EH (cell line): ENCODE data around the gene ESYT2.
"Not testable (repeated sequence)": the region's sequence is repeated elsewhere in the genome, so short reads cannot be mapped to it uniquely, and the experiment has no call there.

ENCODE experiments used
- DNase-seq: peaks from one replicate; pipeline ENCODE4 v3.0.0-alpha.2; 2015; ENCODE audit warnings: low read depth

Gene ESYT2

GRCh38 chr7:158856883-158857668, 27.8 kb upstream of the ESYT2 start:
- no peak for DNase-seq

GRCh38 chr7:158854681-158855081, 25.4 kb upstream of the ESYT2 start:
- no peak for DNase-seq

- peak; percentile 20 for DNase-seq
Measured at GRCh38 chr7:158850545-158851102, 21.3 kb upstream of the ESYT2 start.

GRCh38 chr7:158849768-158850544, 20.6 kb upstream of the ESYT2 start:
- no peak for DNase-seq

GRCh38 chr7:158849442-158849767, 20.1 kb upstream of the ESYT2 start:
- no peak for DNase-seq

- peak; percentile 25 for DNase-seq
Measured at GRCh38 chr7:158847451-158847866, 18.1 kb upstream of the ESYT2 start.

GRCh38 chr7:158846304-158846703, 17.0 kb upstream of the ESYT2 start:
- DNase-seq, result no peak

GRCh38 chr7:158843771-158844170, 14.5 kb upstream of the ESYT2 start:
- DNase-seq, result no peak

- DNase-seq, result no peak
Measured at GRCh38 chr7:158842486-158842885, 13.2 kb upstream of the ESYT2 start.

- no peak for DNase-seq
Measured at GRCh38 chr7:158840604-158841003, 11.3 kb upstream of the ESYT2 start.

- not testable (repeated sequence) for DNase-seq
Measured at GRCh38 chr7:158839177-158839576, 9.9 kb upstream of the ESYT2 start.

- DNase-seq, result no peak
Measured at GRCh38 chr7:158837790-158838637, 8.7 kb upstream of the ESYT2 start.

GRCh38 chr7:158836692-158837091, 7.4 kb upstream of the ESYT2 start:
- DNase-seq, result no peak

- no peak for DNase-seq
Measured at GRCh38 chr7:158834878-158835784, 5.8 kb upstream of the ESYT2 start.

- no peak for DNase-seq
Measured at GRCh38 chr7:158832994-158833393, 3.7 kb upstream of the ESYT2 start.

GRCh38 chr7:158831738-158832091, 2.4 kb upstream of the ESYT2 start:
- DNase-seq, result no peak

GRCh38 chr7:158830211-158830723, 958 bp upstream of the ESYT2 start:
- no peak for DNase-seq

- peak; percentile 79 for DNase-seq
Measured at GRCh38 chr7:158829021-158829341, 328 bp downstream of the ESYT2 start.

GRCh38 chr7:158828133-158829020, 932 bp downstream of the ESYT2 start:
- DNase-seq, result peak; percentile 38
